ENCODE measurements around the gene POLN.

Gene POLN

GRCh38 chr4:2241410-2242353 lies at the start of gene POLN, which contains the start of gene HAUS3:
Gene POLN, minus strand, starts transcription at chr4:2242121. Its CDS starts 12,890 bp downstream, at chr4:2229231.
Gene HAUS3, minus strand, starts transcription at chr4:2242121. Its CDS starts 1,175 bp downstream, at chr4:2240946.
- peak; percentile 96 for DNase-seq (ENCODE audit: low read depth)

GRCh38 chr4:2290974-2291704 lies 49.2 kb upstream of the POLN start:
- no peak for DNase-seq (ENCODE audit: low read depth)

- no peak for DNase-seq (ENCODE audit: low read depth)
These were observed 48.6 kb upstream of the POLN start for GRCh38 chr4:2290488-2290887.

- DNase-seq (ENCODE audit: low read depth) = no peak
These were observed 48.0 kb upstream of the POLN start for GRCh38 chr4:2289955-2290333.

GRCh38 chr4:2289311-2289954 lies 47.5 kb upstream of the POLN start:
- DNase-seq (ENCODE audit: low read depth) = no peak

GRCh38 chr4:2288051-2288541 lies 46.2 kb upstream of the POLN start:
- DNase-seq (ENCODE audit: low read depth) = no peak

GRCh38 chr4:2287594-2287915 lies 45.6 kb upstream of the POLN start:
- DNase-seq (ENCODE audit: low read depth) = no peak

- no peak for DNase-seq (ENCODE audit: low read depth)
These were observed 45.1 kb upstream of the POLN start for GRCh38 chr4:2286904-2287593.

GRCh38 chr4:2285613-2286381 lies 43.9 kb upstream of the POLN start:
- DNase-seq (ENCODE audit: low read depth) = no peak

- peak; percentile 65 for DNase-seq (ENCODE audit: low read depth)
These were observed 43.2 kb upstream of the POLN start for GRCh38 chr4:2284934-2285612.

GRCh38 chr4:2284161-2284933 lies 42.4 kb upstream of the POLN start:
- DNase-seq (ENCODE audit: low read depth) = no peak

- no peak for DNase-seq (ENCODE audit: low read depth)
These were observed 41.3 kb upstream of the POLN start for GRCh38 chr4:2283199-2283711.

- DNase-seq (ENCODE audit: low read depth) = no peak
These were observed 39.8 kb upstream of the POLN start for GRCh38 chr4:2281575-2282343.

GRCh38 chr4:2280531-2281300 lies 38.8 kb upstream of the POLN start:
- DNase-seq (ENCODE audit: low read depth) = no peak

GRCh38 chr4:2277956-2278355 lies 36.0 kb upstream of the POLN start:
- peak; percentile 55 for DNase-seq (ENCODE audit: low read depth)

- DNase-seq (ENCODE audit: low read depth) = no peak
These were observed 34.8 kb upstream of the POLN start for GRCh38 chr4:2276581-2277325.

Measured in ELR (cell line).